ENCODE data around the gene CLEC4F.

The CLEC4F gene

GRCh38 chr2:70785137-70785911 is 35.1 kb downstream of the CLEC4F start:
- no peak for FAIRE-seq

GRCh38 chr2:70784320-70784719 is 36.1 kb downstream of the CLEC4F start:
- no peak for FAIRE-seq

GRCh38 chr2:70779911-70780545 is 40.4 kb downstream of the CLEC4F start:
- no peak for FAIRE-seq

- no peak for FAIRE-seq
These were observed 40.9 kb downstream of the CLEC4F start for GRCh38 chr2:70779491-70779890.

GRCh38 chr2:70778676-70779075 is 41.7 kb downstream of the CLEC4F start:
- no peak for FAIRE-seq

- FAIRE-seq, result no peak
These were observed 42.9 kb downstream of the CLEC4F start for GRCh38 chr2:70777450-70777849.

- FAIRE-seq, result no peak
These were observed 44.1 kb downstream of the CLEC4F start for GRCh38 chr2:70776266-70776665.

GRCh38 chr2:70775141-70775540 is 45.3 kb downstream of the CLEC4F start:
- no peak for FAIRE-seq

GRCh38 chr2:70772486-70773155 is 47.8 kb downstream of the CLEC4F start:
- no peak for FAIRE-seq

- FAIRE-seq, result no peak
These were observed 49.0 kb downstream of the CLEC4F start for GRCh38 chr2:70771446-70771845.

GRCh38 chr2:70769450-70769849 is 50.9 kb downstream of the CLEC4F start:
- FAIRE-seq, result no peak

- no peak for FAIRE-seq
These were observed 51.8 kb downstream of the CLEC4F start for GRCh38 chr2:70768590-70769085.

GRCh38 chr2:70767699-70768589 is 52.5 kb downstream of the CLEC4F start, which contains the start of gene ADD2:
Gene ADD2, minus strand, starts transcription at chr2:70768200. Its CDS starts 61,792 bp downstream, at chr2:70706408.
- no peak for FAIRE-seq

- no peak for FAIRE-seq
These were observed 53.2 kb downstream of the CLEC4F start for GRCh38 chr2:70767079-70767698.

GRCh38 chr2:70766357-70767078 is 53.9 kb downstream of the CLEC4F start:
- no peak for FAIRE-seq

GRCh38 chr2:70765507-70765906 is 54.9 kb downstream of the CLEC4F start:
- FAIRE-seq, result no peak

- no peak for FAIRE-seq
These were observed 61.0 kb downstream of the CLEC4F start for GRCh38 chr2:70759446-70759845.
